ENCODE measurements around the gene ADCY7.

GRCh38 chr16:50335196-50335958, 69.0 kb downstream of the ADCY7 start:
- TF ChIP-seq EZH2 (IDR thresholded peaks at IDR 0.05; ENCODE audit: low read length, missing control alignments): no peak
- no peak for TF ChIP-seq CTCF (conservative IDR thresholded peaks at IDR 0.05 in 1 of 2, IDR thresholded peaks at IDR 0.05 in 1 of 2; ENCODE audit: low read depth in 1 of 2, low read length in 2 of 2)
